Neuronal stem cell (in vitro differentiated cells): ENCODE measurements around the gene SIL1.

Experiments used
- DNase-seq: peaks from one replicate; pipeline ENCODE4 v3.0.0-alpha.2; 2013; ENCODE audit warnings: low spot score
- H2AFZ ChIP-seq: one replicate; pipeline ENCODE4 v1.6.1; 2013; ENCODE audit warnings: mild to moderate bottlenecking, low read length, inconsistent platforms
- H2AK5ac ChIP-seq: 2 replicates; pipeline ENCODE4 v1.6.1; 2013; ENCODE audit warnings: low read depth, mild to moderate bottlenecking, inconsistent platforms, low read length, moderate library complexity, mixed read lengths
- H2BK120ac ChIP-seq: 2 replicates; pipeline ENCODE4 v1.6.1; 2013; ENCODE audit warnings: low read depth, mild to moderate bottlenecking, inconsistent platforms, low read length, moderate library complexity, mixed read lengths
- H2BK12ac ChIP-seq: one replicate; pipeline ENCODE4 v1.6.1; 2013; ENCODE audit warnings: low read length, inconsistent platforms
- H2BK15ac ChIP-seq: 2 replicates; pipeline ENCODE4 v1.6.1; 2013; ENCODE audit warnings: mild to moderate bottlenecking, low read length, inconsistent platforms, mixed read lengths
- H2BK5ac ChIP-seq: one replicate; pipeline ENCODE4 v1.6.1; 2013; ENCODE audit warnings: inconsistent platforms, mild to moderate bottlenecking, low read length, moderate library complexity
- H3K14ac ChIP-seq: one replicate; pipeline ENCODE4 v1.6.1; 2013; ENCODE audit warnings: low read length, inconsistent platforms
- H3K18ac ChIP-seq: 2 replicates; pipeline ENCODE4 v1.6.1; 2013; ENCODE audit warnings: low read length, inconsistent platforms
- H3K23ac ChIP-seq: 2 replicates; pipeline ENCODE4 v1.6.1; 2013; ENCODE audit warnings: low read depth, mild to moderate bottlenecking, mixed read lengths, low read length, inconsistent platforms; ENCODE audit not compliant: poor library complexity
- H3K27ac ChIP-seq: replicated peaks from 3 replicates; pipeline ENCODE4 v1.5.1; 2013; ENCODE audit warnings: low read length, inconsistent platforms
- H3K27me3 ChIP-seq, 3 experiments: 2 replicates each; pipeline ENCODE4 v1.6.1; 2013; ENCODE audit warnings: low read length in 3 of 3, mild to moderate bottlenecking in 2 of 3, inconsistent platforms in 1 of 3, low read depth in 1 of 3, mixed read lengths in 1 of 3, moderate library complexity in 1 of 3; ENCODE audit not compliant: control insufficient read depth in 3 of 3, insufficient read depth in 3 of 3
- H3K36me3 ChIP-seq, 2 donors: replicated peaks in 1 of 2; 2 replicates each; pipeline ENCODE4 v1.6.1; 2013; ENCODE audit warnings: low read length in 2 of 2; ENCODE audit not compliant: control insufficient read depth in 2 of 2, insufficient read depth in 2 of 2
- H3K4ac ChIP-seq: 2 replicates; pipeline ENCODE4 v1.6.1; 2013; ENCODE audit warnings: inconsistent platforms, mild to moderate bottlenecking, low read length, moderate library complexity
- H3K4me1 ChIP-seq, 2 donors: 1 replicate in 1 of 2; 2 replicates in 1 of 2; pipeline ENCODE4 v1.6.1; 2013; ENCODE audit warnings: low read length in 2 of 2, low read depth in 1 of 2; ENCODE audit not compliant: control insufficient read depth in 2 of 2, insufficient read depth in 1 of 2
- H3K4me2 ChIP-seq: one replicate; pipeline ENCODE4 v1.6.1; 2013; ENCODE audit warnings: mild to moderate bottlenecking, low read length, inconsistent platforms; ENCODE audit not compliant: insufficient read depth, poor library complexity, severe bottlenecking
- H3K4me3 ChIP-seq, 2 donors: 2 replicates each; pipeline ENCODE4 v1.5.1; 2013; ENCODE audit warnings: low read length in 2 of 2, mild to moderate bottlenecking in 2 of 2, inconsistent platforms in 1 of 2, moderate library complexity in 1 of 2
- H3K79me1 ChIP-seq: one replicate; pipeline ENCODE4 v1.6.1; 2013; ENCODE audit warnings: low read depth, mild to moderate bottlenecking, inconsistent platforms, low read length, moderate library complexity
- H3K9ac ChIP-seq: one replicate; pipeline ENCODE4 v1.6.1; 2013; ENCODE audit warnings: mild to moderate bottlenecking, low read depth, low read length, inconsistent platforms; ENCODE audit not compliant: poor library complexity
- H3K9me3 ChIP-seq, 2 donors: replicated peaks in 1 of 2; 2 replicates each; pipeline versions ENCODE3 to v1.6.1; 2013; ENCODE audit warnings: low read length in 2 of 2, mild to moderate bottlenecking in 2 of 2, inconsistent platforms in 1 of 2, low read depth in 1 of 2, mixed read lengths in 1 of 2, moderate library complexity in 1 of 2; ENCODE audit not compliant: control insufficient read depth in 2 of 2, insufficient read depth in 1 of 2
- H4K8ac ChIP-seq: one replicate; pipeline ENCODE4 v1.6.1; 2013; ENCODE audit warnings: low read depth, mild to moderate bottlenecking, inconsistent platforms, low read length, moderate library complexity
- H4K91ac ChIP-seq: one replicate; pipeline ENCODE4 v1.6.1; 2013; ENCODE audit warnings: low read length, low read depth, mild to moderate bottlenecking, inconsistent platforms; ENCODE audit not compliant: poor library complexity
- WGBS, 2 donors: extraction: QIAGEN DNeasy Blood & Tissue Kit; methylation state at CpG; one replicate each; pipeline ENCODE4 v1.1.7; 2013; ENCODE audit warnings: missing lambda C conversion rate in 2 of 2, mixed read lengths in 1 of 2; ENCODE audit not compliant: insufficient read length in 2 of 2, insufficient replicate concordance in 1 of 2; ENCODE audit errors: extremely low coverage in 2 of 2; 5-methylcytosine and 5-hydroxymethylcytosine counted together

The SIL1 gene

GRCh38 chr5:139138809-139139208 is 59.4 kb downstream of the SIL1 start:
- Histone ChIP-seq H2BK15ac (no peak overlapping the region), H3K4me3 (no peak overlapping the region), H2AFZ (no peak overlapping the region), H3K27me3 (no peaks in the 10 kb centered on the region), H3K18ac (no peak overlapping the region), H2AK5ac (no peak overlapping the region), H3K4me2 (no peak overlapping the region), H4K8ac (no peak overlapping the region), H3K14ac (no peak overlapping the region), H4K91ac (no peak overlapping the region), H3K4ac (no peak overlapping the region), H3K36me3 (no peaks in the 10 kb centered on the region), H3K9ac (no peak overlapping the region), H3K9me3 (no peaks in the 10 kb centered on the region), H2BK12ac (no peak overlapping the region), H2BK5ac (no peak overlapping the region), H3K23ac (no peak overlapping the region), H2BK120ac (no peak overlapping the region), H3K79me1 (no peaks in the 10 kb centered on the region), H3K27ac (no peak overlapping the region), H3K4me1 (peaks cover 0 to 28% of the 10 kb centered on the region in 2 donors)
- DNase-seq: no peak
- WGBS, 2 donors: no CpG with 5 or more reads among the region's 3 CpGs

- no peak overlapping the region for H3K9ac ChIP-seq
- no peak overlapping the region for H2BK120ac ChIP-seq
- no peaks in the 10 kb centered on the region for H3K27me3 ChIP-seq
- no peak overlapping the region for H3K4ac ChIP-seq
- no peaks in the 10 kb centered on the region for H3K9me3 ChIP-seq
- no peak overlapping the region for H3K27ac ChIP-seq
- H2AK5ac ChIP-seq: no peak overlapping the region
- no peaks in the 10 kb centered on the region for H3K36me3 ChIP-seq
- H3K4me2 ChIP-seq: no peak overlapping the region
- H4K8ac ChIP-seq: no peak overlapping the region
- no CpG with 5 or more reads among the region's 4 CpGs for WGBS, 2 donors
- H3K79me1 ChIP-seq: no peaks in the 10 kb centered on the region
- no peak overlapping the region for H3K4me3 ChIP-seq
- H2BK5ac ChIP-seq: no peak overlapping the region
- H2BK12ac ChIP-seq: no peak overlapping the region
- H3K23ac ChIP-seq: no peak overlapping the region
- no peak for DNase-seq
- H4K91ac ChIP-seq: no peak overlapping the region
- H3K14ac ChIP-seq: no peak overlapping the region
- no peak overlapping the region for H2AFZ ChIP-seq
- no peak overlapping the region for H2BK15ac ChIP-seq
- peaks cover 1 to 32% of the 10 kb centered on the region in 2 donors for H3K4me1 ChIP-seq
- H3K18ac ChIP-seq: no peak overlapping the region
Measured at GRCh38 chr5:139138109-139138508, 60.1 kb downstream of the SIL1 start.

- Histone ChIP-seq H3K4ac (no peak overlapping the region), H2AFZ (no peak overlapping the region), H3K27ac (no peak overlapping the region), H4K8ac (no peak overlapping the region), H3K27me3 (no peaks in the 10 kb centered on the region), H3K14ac (no peak overlapping the region), H3K4me1 (peaks cover 1 to 33% of the 10 kb centered on the region in 2 donors), H2AK5ac (no peak overlapping the region), H3K4me3 (no peak overlapping the region), H2BK120ac (no peak overlapping the region), H3K18ac (no peak overlapping the region), H2BK15ac (no peak overlapping the region), H3K4me2 (no peak overlapping the region), H3K9me3 (no peaks in the 10 kb centered on the region), H3K79me1 (no peaks in the 10 kb centered on the region), H3K9ac (no peak overlapping the region), H3K36me3 (no peaks in the 10 kb centered on the region), H2BK12ac (no peak overlapping the region), H3K23ac (no peak overlapping the region), H4K91ac (no peak overlapping the region), H2BK5ac (no peak overlapping the region)
- WGBS, 2 donors: no CpG with 5 or more reads among the region's 4 CpGs
- DNase-seq: no peak
Measured at GRCh38 chr5:139137697-139138096, 60.5 kb downstream of the SIL1 start.

GRCh38 chr5:139134906-139135305 is 63.3 kb downstream of the SIL1 start:
- H4K91ac ChIP-seq: no peak overlapping the region
- no peak overlapping the region for H3K9ac ChIP-seq

More at GRCh38 chr5:139134906-139135305, 63.3 kb downstream of the SIL1 start:
- H3K27me3 ChIP-seq: no peaks in the 10 kb centered on the region
- no peak overlapping the region for H3K4me3 ChIP-seq
- no peak overlapping the region for H2BK15ac ChIP-seq
- no peak for DNase-seq
- H3K9me3 ChIP-seq: no peaks in the 10 kb centered on the region
- H4K8ac ChIP-seq: no peak overlapping the region
- H3K79me1 ChIP-seq: no peaks in the 10 kb centered on the region
- H2BK120ac ChIP-seq: no peak overlapping the region
- H3K4me2 ChIP-seq: no peak overlapping the region
- H3K23ac ChIP-seq: no peak overlapping the region
- no peak overlapping the region for H2BK5ac ChIP-seq
- no peak overlapping the region for H3K27ac ChIP-seq
- H3K14ac ChIP-seq: no peak overlapping the region
- no peak overlapping the region for H2AFZ ChIP-seq
- no peaks in the 10 kb centered on the region for H3K36me3 ChIP-seq
- peaks cover 10 to 35% of the 10 kb centered on the region in 2 donors for H3K4me1 ChIP-seq
- H3K4ac ChIP-seq: no peak overlapping the region
- H3K18ac ChIP-seq: no peak overlapping the region
- no peak overlapping the region for H2BK12ac ChIP-seq
- WGBS, 2 donors: no CpG with 5 or more reads among the region's 4 CpGs
- no peak overlapping the region for H2AK5ac ChIP-seq
